H9 (cell line): Measurements from ENCODE around the gene MZB1. TPM values are rescaled to one million over a fixed set of nuclear protein-coding genes. Genes with fewer than 3 reads are reported as not detected.

Experiments
- DNase-seq: peaks from one replicate; pipeline ENCODE4 v3.0.0-alpha.2; 2017
- H2AFZ ChIP-seq: one replicate; pipeline ENCODE4 v1.6.1; 2013; ENCODE audit warnings: mild to moderate bottlenecking, low read length, control low read depth, moderate library complexity
- H2AK5ac ChIP-seq: 2 replicates; pipeline ENCODE4 v1.6.1; 2013; ENCODE audit warnings: low read length, control low read depth, mixed read lengths; ENCODE audit not compliant: insufficient read length
- H2BK120ac ChIP-seq: one replicate; pipeline ENCODE4 v1.6.1; 2013; ENCODE audit warnings: low read depth, mild to moderate bottlenecking, low read length, control low read depth, inconsistent platforms; ENCODE audit not compliant: poor library complexity, severe bottlenecking
- H2BK12ac ChIP-seq: 2 replicates; pipeline ENCODE4 v1.6.1; 2013; ENCODE audit warnings: low read length, control low read depth, mixed read lengths, low read depth; ENCODE audit not compliant: insufficient read length
- H2BK15ac ChIP-seq: 2 replicates; pipeline ENCODE4 v1.6.1; 2013; ENCODE audit warnings: low read depth, low read length, control low read depth
- H2BK20ac ChIP-seq: one replicate; pipeline ENCODE4 v1.6.1; 2013; ENCODE audit warnings: low read depth, mild to moderate bottlenecking, low read length, control low read depth, inconsistent platforms; ENCODE audit not compliant: poor library complexity, severe bottlenecking
- H2BK5ac ChIP-seq: 2 replicates; pipeline ENCODE4 v1.6.1; 2013; ENCODE audit warnings: low read length, control low read depth, mixed read lengths; ENCODE audit not compliant: insufficient read length
- H3K14ac ChIP-seq: 2 replicates; pipeline ENCODE4 v1.6.1; 2013; ENCODE audit warnings: low read length, control low read depth; ENCODE audit not compliant: insufficient read depth
- H3K18ac ChIP-seq: 2 replicates; pipeline ENCODE4 v1.6.1; 2013; ENCODE audit warnings: low read depth, mild to moderate bottlenecking, mixed read lengths, low read length, control low read depth; ENCODE audit not compliant: insufficient read length
- H3K23ac ChIP-seq: 2 replicates; pipeline ENCODE4 v1.6.1; 2013; ENCODE audit warnings: low read length, control low read depth, mixed read lengths, low read depth; ENCODE audit not compliant: insufficient read length
- H3K23me2 ChIP-seq: 2 replicates; pipeline ENCODE4 v1.6.1; 2013; ENCODE audit warnings: low read depth, mild to moderate bottlenecking, mixed read lengths, low read length, control low read depth; ENCODE audit not compliant: insufficient read length, poor library complexity, severe bottlenecking
- H3K27ac ChIP-seq: 2 replicates; pipeline ENCODE4 v1.5.1; 2013; ENCODE audit warnings: low read length, control low read depth, mixed read lengths, low read depth; ENCODE audit not compliant: insufficient read length
- H3K27me3 ChIP-seq: 2 replicates; pipeline ENCODE4 v1.6.1; 2013; ENCODE audit warnings: low read length, control low read depth, inconsistent platforms; ENCODE audit not compliant: insufficient read depth
- H3K4ac ChIP-seq: 2 replicates; pipeline ENCODE4 v1.6.1; 2013; ENCODE audit warnings: low read depth, mild to moderate bottlenecking, control low read depth, inconsistent platforms, low read length, moderate library complexity
- H3K4me1 ChIP-seq: 2 replicates; pipeline ENCODE4 v1.6.1; 2013; ENCODE audit warnings: low read length, control low read depth, inconsistent platforms; ENCODE audit not compliant: insufficient read depth
- H3K4me2 ChIP-seq: 2 replicates; pipeline ENCODE4 v1.6.1; 2013; ENCODE audit warnings: low read length, control low read depth, mixed read lengths; ENCODE audit not compliant: insufficient read length, insufficient read depth
- H3K56ac ChIP-seq: 2 replicates; pipeline ENCODE4 v1.6.1; 2013; ENCODE audit warnings: low read depth, mild to moderate bottlenecking, mixed read lengths, low read length, control low read depth; ENCODE audit not compliant: insufficient read length
- H3K79me1 ChIP-seq: 2 replicates; pipeline ENCODE4 v1.6.1; 2013; ENCODE audit warnings: low read depth, mild to moderate bottlenecking, moderate library complexity, low read length, control low read depth, inconsistent platforms; ENCODE audit not compliant: insufficient read depth, poor library complexity, severe bottlenecking
- H3K79me2 ChIP-seq: 2 replicates; pipeline ENCODE4 v1.6.1; 2013; ENCODE audit warnings: low read length, control low read depth, inconsistent platforms; ENCODE audit not compliant: insufficient read depth
- H3K9ac ChIP-seq: 2 replicates; pipeline ENCODE4 v1.6.1; 2013; ENCODE audit warnings: low read length, control low read depth, mixed read lengths; ENCODE audit not compliant: insufficient read length; ENCODE audit errors: extremely low read depth
- H3K9me3 ChIP-seq: one replicate; pipeline ENCODE4 v1.6.1; 2013; ENCODE audit warnings: low read depth, low read length, inconsistent platforms; ENCODE audit not compliant: control insufficient read depth
- H3T11ph ChIP-seq: one replicate; pipeline ENCODE4 v1.6.1; 2013; ENCODE audit warnings: mild to moderate bottlenecking, low read length, control low read depth, inconsistent platforms
- H4K20me1 ChIP-seq: one replicate; pipeline ENCODE4 v1.6.1; 2013; ENCODE audit not compliant: control insufficient read depth, insufficient read length, insufficient read depth
- H4K5ac ChIP-seq: 2 replicates; pipeline ENCODE4 v1.6.1; 2013; ENCODE audit warnings: low read depth, mild to moderate bottlenecking, mixed read lengths, low read length, control low read depth; ENCODE audit not compliant: insufficient read length
- H4K8ac ChIP-seq: replicated peaks from 2 replicates; pipeline ENCODE4 v1.6.1; 2013; ENCODE audit warnings: low read length, control low read depth, mixed read lengths, low read depth; ENCODE audit not compliant: insufficient read length
- H4K91ac ChIP-seq: 2 replicates; pipeline ENCODE4 v1.6.1; 2013; ENCODE audit warnings: low read depth, mild to moderate bottlenecking, moderate library complexity, mixed read lengths, low read length, control low read depth; ENCODE audit not compliant: insufficient read length
- H3K27ac Mint-ChIP-seq, 3 experiments: 2 replicates in 2 of 3; 3 replicates in 1 of 3; pipeline ENCODE4 v1.8.0; 2020 to 2021; ENCODE audit warnings: mixed read lengths in 3 of 3, mild to moderate bottlenecking in 1 of 3, moderate library complexity in 1 of 3
- H3K27me3 Mint-ChIP-seq: 2 replicates; pipeline ENCODE4 v1.8.0; 2021; ENCODE audit warnings: low read depth, mild to moderate bottlenecking, moderate library complexity, mixed read lengths
- H3K36me3 Mint-ChIP-seq, 3 experiments: 2 replicates in 2 of 3; 3 replicates in 1 of 3; pipeline ENCODE4 v1.8.0; 2020 to 2021; ENCODE audit warnings: low read depth in 3 of 3, mixed read lengths in 3 of 3; ENCODE audit not compliant: insufficient read depth in 1 of 3
- H3K4me1 Mint-ChIP-seq, 2 experiments: 2 replicates each; pipeline ENCODE4 v1.8.0; 2020; ENCODE audit warnings: mixed read lengths in 2 of 2
- H3K4me3 Mint-ChIP-seq, 2 experiments: 2 replicates in 1 of 2; 3 replicates in 1 of 2; pipeline ENCODE4 v1.8.0; 2020 to 2021; ENCODE audit warnings: mild to moderate bottlenecking in 2 of 2, mixed read lengths in 2 of 2, moderate library complexity in 1 of 2
- H3K9me3 Mint-ChIP-seq, 2 experiments: 2 replicates in 1 of 2; 3 replicates in 1 of 2; pipeline ENCODE4 v1.8.0; 2020; ENCODE audit warnings: mild to moderate bottlenecking in 2 of 2, mixed read lengths in 2 of 2, moderate library complexity in 1 of 2
- CTCF ChIP-seq: fragments of 200-600 bp; sonication (generic); conservative IDR thresholded peaks from 3 replicates; pipeline ENCODE4 v1.8.0; 2021; ENCODE audit warnings: antibody characterized with exemption, mild to moderate bottlenecking
- WGBS: extraction: QIAGEN DNeasy Blood & Tissue Kit; methylation state at CpG from one replicate; pipeline ENCODE4 v1.1.7; 2013; ENCODE audit warnings: missing lambda C conversion rate, low lambda C conversion rate, mixed read lengths; ENCODE audit not compliant: insufficient read length; ENCODE audit errors: extremely low coverage; 5-methylcytosine and 5-hydroxymethylcytosine counted together
- long read RNA-seq: library from polyadenylated mRNA; unstranded; transcript quantifications from one replicate; pipeline ENCODE4 v2.0.0, GENCODE V29; 2020
- total RNA-seq: library from RNA; stranded (reverse); gene quantifications from 2 replicates; pipeline ENCODE4 v1.2.1, GENCODE V29; 2021

Gene MZB1, protein sequence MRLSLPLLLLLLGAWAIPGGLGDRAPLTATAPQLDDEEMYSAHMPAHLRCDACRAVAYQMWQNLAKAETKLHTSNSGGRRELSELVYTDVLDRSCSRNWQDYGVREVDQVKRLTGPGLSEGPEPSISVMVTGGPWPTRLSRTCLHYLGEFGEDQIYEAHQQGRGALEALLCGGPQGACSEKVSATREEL
- 0.31 and 0.48 TPM in 2 replicates for total RNA-seq
- long read RNA-seq, result 0 reads

- no peak within 1 kb of the TSS for H2BK5ac ChIP-seq
- no peak within 1 kb of the TSS for H3K23ac ChIP-seq
- Mint-ChIP-seq H3K4me3 (no peak within 1 kb of the TSS; a peak in 1 of 5 replicates), H3K9me3 (no peaks in the 10 kb centered on the region), H3K27ac (peak within 1 kb of the TSS in 2 of 3 experiments; percentile 59 to 81; a peak in 2 of 7 replicates), H3K4me1 (peaks cover 12 to 37% of the 10 kb centered on the region in 2 experiments), H3K27me3 (peaks cover 26% of the 10 kb centered on the region), H3K36me3 (no peaks in the 10 kb centered on the region; a peak in 1 of 7 replicates)
- no peak within 1 kb of the TSS for H2AFZ ChIP-seq
- no peak within 1 kb of the TSS for H2BK20ac ChIP-seq
- no peak within 1 kb of the TSS for H3K4me2 ChIP-seq
- no peaks in the 10 kb centered on the region for H3K79me2 ChIP-seq
- H3K56ac ChIP-seq, result no peak within 1 kb of the TSS
- no peak within 1 kb of the TSS for H3K27ac ChIP-seq
- H3K9me3 ChIP-seq, result no peaks in the 10 kb centered on the region
- H3K14ac ChIP-seq, result no peak within 1 kb of the TSS
- H2AK5ac ChIP-seq, result no peak within 1 kb of the TSS
- no peak within 1 kb of the TSS for H3K9ac ChIP-seq
- H4K8ac ChIP-seq, result no peak within 1 kb of the TSS
- H4K20me1 ChIP-seq, result peaks cover 2% of the 10 kb centered on the region
- H4K91ac ChIP-seq, result no peak within 1 kb of the TSS
- H3K23me2 ChIP-seq, result peaks cover 22% of the 10 kb centered on the region
- no peak for TF ChIP-seq CTCF
- no peak within 1 kb of the TSS for H3K4ac ChIP-seq
- no peak within 1 kb of the TSS for H2BK15ac ChIP-seq
- no CpG with 5 or more reads among the region's 11 CpGs for WGBS
- no peak within 1 kb of the TSS for H2BK120ac ChIP-seq
- peaks cover 3% of the 10 kb centered on the region; the same call in 1 of the 2 replicates for H3K4me1 ChIP-seq
- H3K27me3 ChIP-seq, result peaks cover 8% of the 10 kb centered on the region
- no peak within 1 kb of the TSS for H2BK12ac ChIP-seq
- no peak within 1 kb of the TSS for H3K18ac ChIP-seq
- no peaks in the 10 kb centered on the region for H3K79me1 ChIP-seq
- no peak for DNase-seq
- no peak within 1 kb of the TSS for H4K5ac ChIP-seq
- H3T11ph ChIP-seq, result no peak within 1 kb of the TSS
These were observed at the start of gene MZB1 for GRCh38 chr5:139389701-139390638. Gene MZB1, minus strand, starts transcription at chr5:139389913. Its CDS starts 57 bp downstream, at chr5:139389856.
